HEK293 (cell line): ENCODE results near the gene RINT1.
"Not testable (repeated sequence)": the region's sequence is repeated elsewhere in the genome, so short reads cannot be mapped to it uniquely, and the experiment has no call there.

Experiments used
- CTCF ChIA-PET: fragments of 350-600 bp; formaldehyde crosslinking; extraction: SDS; loops from one replicate; lab custom pipeline; 2021; ENCODE audit warnings: antibody characterized with exemption; lab: Yijun Ruan, JAX
- POLR2A ChIA-PET: fragments of 300-600 bp; formaldehyde crosslinking; extraction: SDS; loops from one replicate; lab custom pipeline; 2020; ENCODE audit warnings: antibody characterized with exemption, inconsistent platforms; lab: Yijun Ruan, JAX
- H3K27ac ChIP-seq: fragments of 200-500 bp; sonication (Bioruptor generic); 2 replicates; pipeline ENCODE4 v1.5.1; 2014; ENCODE audit warnings: low read depth, low read length, control low read depth, inconsistent platforms; ENCODE audit errors: extremely low read depth
- H3K36me3 ChIP-seq, 2 experiments: fragments of 200-500 bp in 1 of 2; sonication (Bioruptor generic) in 1 of 2; 1 replicate in 1 of 2; 2 replicates in 1 of 2; pipeline ENCODE4 v1.5.1; 2014 to 2017; ENCODE audit warnings: inconsistent platforms in 2 of 2, low read length in 2 of 2; ENCODE audit not compliant: control insufficient read depth in 2 of 2, insufficient read depth in 1 of 2
- H3K4me1 ChIP-seq: fragments of 200-500 bp; sonication (Bioruptor generic); 2 replicates; pipeline ENCODE4 v1.5.1; 2014; ENCODE audit warnings: mild to moderate bottlenecking, low read length, inconsistent platforms; ENCODE audit not compliant: control insufficient read depth, insufficient read depth
- H3K4me3 ChIP-seq: 2 replicates; pipeline ENCODE4 v1.5.1; 2011; ENCODE audit warnings: low read depth, mild to moderate bottlenecking, control low read depth, low read length, moderate library complexity
- H3K9me3 ChIP-seq: fragments of 200-500 bp; sonication (Bioruptor generic); 2 replicates; pipeline ENCODE4 v1.5.1; 2014; ENCODE audit warnings: low read depth, low read length, inconsistent platforms; ENCODE audit not compliant: control insufficient read depth, insufficient read depth
- GLI2 ChIP-seq: fragments of 450-650 bp; formaldehyde crosslinking; IDR thresholded peaks from 2 replicates; pipeline ENCODE4; 2017; ENCODE audit warnings: missing biosample characterization, missing genetic modification characterization, low read depth, borderline replicate concordance
- ZBTB8A ChIP-seq: fragments of 450-650 bp; formaldehyde crosslinking; IDR thresholded peaks from 2 replicates; pipeline ENCODE4 v1.5.1; 2016; ENCODE audit warnings: missing biosample characterization, missing genetic modification characterization
- ZNF138 ChIP-seq: fragments of 450-650 bp; formaldehyde crosslinking; IDR thresholded peaks from 2 replicates; pipeline ENCODE4 v1.5.1; 2016; ENCODE audit warnings: missing biosample characterization, missing genetic modification characterization, borderline replicate concordance
- ZNF140 ChIP-seq: fragments of 450-650 bp; formaldehyde crosslinking; IDR thresholded peaks from 2 replicates; pipeline ENCODE4 v1.5.1; 2016; ENCODE audit warnings: missing biosample characterization, missing genetic modification characterization
- ZNF19 ChIP-seq: fragments of 450-650 bp; formaldehyde crosslinking; IDR thresholded peaks from 2 replicates; pipeline ENCODE4; 2016; ENCODE audit warnings: missing biosample characterization, missing genetic modification characterization, low read depth
- ZNF202 ChIP-seq: fragments of 450-650 bp; formaldehyde crosslinking; IDR thresholded peaks from 2 replicates; pipeline ENCODE4 v1.5.1; 2016; ENCODE audit warnings: missing biosample characterization, missing genetic modification characterization, borderline replicate concordance
- ZNF266 ChIP-seq: fragments of 450-650 bp; formaldehyde crosslinking; IDR thresholded peaks from 2 replicates; pipeline ENCODE4 v1.5.1; 2016; ENCODE audit warnings: missing biosample characterization, missing genetic modification characterization, low read depth
- ZNF292 ChIP-seq: fragments of 450-650 bp; formaldehyde crosslinking; IDR thresholded peaks from 2 replicates; pipeline ENCODE4 v1.5.1; 2016; ENCODE audit warnings: low read depth, missing biosample characterization, missing genetic modification characterization, borderline replicate concordance
- ZNF341 ChIP-seq: fragments of 450-650 bp; formaldehyde crosslinking; IDR thresholded peaks from 2 replicates; pipeline ENCODE4; 2016; ENCODE audit warnings: low read depth, missing biosample characterization, missing genetic modification characterization
- ZNF354C ChIP-seq: fragments of 450-650 bp; formaldehyde crosslinking; IDR thresholded peaks from 2 replicates; pipeline ENCODE4 v1.5.1; 2016; ENCODE audit warnings: missing biosample characterization, missing genetic modification characterization, low read depth, borderline replicate concordance
- ZNF394 ChIP-seq: fragments of 450-650 bp; formaldehyde crosslinking; IDR thresholded peaks from 2 replicates; pipeline ENCODE4 v1.5.1; 2016; ENCODE audit warnings: missing biosample characterization, missing genetic modification characterization, mild to moderate bottlenecking, moderate library complexity, borderline replicate concordance
- ZNF404 ChIP-seq: fragments of 450-650 bp; formaldehyde crosslinking; IDR thresholded peaks from 2 replicates; pipeline ENCODE4 v1.5.1; 2017; ENCODE audit warnings: missing biosample characterization, missing genetic modification characterization
- ZNF426 ChIP-seq: fragments of 450-650 bp; formaldehyde crosslinking; IDR thresholded peaks from 2 replicates; pipeline ENCODE4 v1.5.1; 2017; ENCODE audit warnings: missing biosample characterization, missing genetic modification characterization, mild to moderate bottlenecking, inconsistent platforms, moderate library complexity
- ZNF510 ChIP-seq: fragments of 450-650 bp; formaldehyde crosslinking; IDR thresholded peaks from 2 replicates; pipeline ENCODE4 v1.5.1; 2018; ENCODE audit warnings: mild to moderate bottlenecking, missing genetic modification characterization, missing biosample characterization; ENCODE audit not compliant: insufficient replicate concordance
- ZNF555 ChIP-seq: fragments of 450-650 bp; formaldehyde crosslinking; conservative IDR thresholded peaks from 2 replicates; pipeline ENCODE4 v1.5.1; 2017; ENCODE audit warnings: missing biosample characterization, mild to moderate bottlenecking, missing genetic modification characterization, inconsistent platforms
- ZNF560 ChIP-seq: fragments of 450-650 bp; formaldehyde crosslinking; IDR thresholded peaks from 2 replicates; pipeline ENCODE4 v1.5.1; 2017; ENCODE audit warnings: missing biosample characterization, missing genetic modification characterization, borderline replicate concordance
- ZNF623 ChIP-seq: fragments of 450-650 bp; formaldehyde crosslinking; IDR thresholded peaks from 2 replicates; pipeline ENCODE4 v1.5.1; 2016; ENCODE audit warnings: missing biosample characterization, missing genetic modification characterization
- ZNF629 ChIP-seq: fragments of 450-650 bp; formaldehyde crosslinking; IDR thresholded peaks from 2 replicates; pipeline ENCODE4 v1.5.1; 2017; ENCODE audit warnings: missing biosample characterization, missing genetic modification characterization
- ZNF654 ChIP-seq: fragments of 450-650 bp; formaldehyde crosslinking; IDR thresholded peaks from 2 replicates; pipeline ENCODE4 v1.5.1; 2016; ENCODE audit warnings: low read depth, missing biosample characterization, missing genetic modification characterization
- ZNF664 ChIP-seq: fragments of 450-650 bp; formaldehyde crosslinking; IDR thresholded peaks from 2 replicates; pipeline ENCODE4 v1.5.1; 2016; ENCODE audit warnings: missing biosample characterization, missing genetic modification characterization
- ZXDB ChIP-seq: fragments of 450-650 bp; formaldehyde crosslinking; IDR thresholded peaks from 2 replicates; pipeline ENCODE4 v1.5.1; 2016; ENCODE audit warnings: missing biosample characterization, missing genetic modification characterization
- TF ChIP-seq, protein P1 (sequence below): fragments of 450-650 bp; formaldehyde crosslinking; conservative IDR thresholded peaks from 2 replicates; pipeline ENCODE4 v1.5.1; 2016; ENCODE audit warnings: low read depth, missing biosample characterization, missing genetic modification characterization
- TF ChIP-seq, protein P2 (sequence below): fragments of 450-650 bp; formaldehyde crosslinking; IDR thresholded peaks from 2 replicates; pipeline ENCODE4 v1.5.1; 2016; ENCODE audit warnings: missing biosample characterization, missing genetic modification characterization
- TF ChIP-seq, protein P3 (sequence below): fragments of 450-650 bp; formaldehyde crosslinking; IDR thresholded peaks from 2 replicates; pipeline ENCODE4 v1.5.1; 2016; ENCODE audit warnings: missing biosample characterization, missing genetic modification characterization
- TF ChIP-seq, protein P4 (sequence below): fragments of 450-650 bp; formaldehyde crosslinking; IDR thresholded peaks from 2 replicates; pipeline ENCODE4 v1.5.1; 2016; ENCODE audit warnings: missing biosample characterization, missing genetic modification characterization

Gene RINT1

DNA sequence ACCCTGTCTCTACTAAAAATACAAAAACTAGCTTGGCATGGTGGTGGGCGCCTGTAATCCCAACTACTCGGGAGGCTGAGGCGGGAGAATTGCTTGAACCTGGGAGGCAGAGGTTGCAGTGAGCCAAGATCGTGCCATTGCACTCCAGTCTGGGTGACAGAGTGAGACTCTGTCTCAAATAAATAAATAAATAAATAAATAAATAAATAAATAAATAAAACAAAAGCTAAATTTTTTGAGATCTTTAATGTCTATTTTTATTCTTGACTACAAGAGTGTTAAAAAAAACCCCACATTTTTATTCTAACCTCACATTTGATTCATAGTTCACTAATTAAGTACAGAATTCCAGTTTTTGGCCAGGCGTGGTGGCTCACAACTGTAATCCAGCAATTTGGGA lies 4.3 kb upstream of the RINT1 start:
- H3K36me3 ChIP-seq, H3K4me1 ChIP-seq, H3K9me3 ChIP-seq, H3K27ac ChIP-seq, CTCF ChIA-PET, POLR2A ChIA-PET, H3K4me3 ChIP-seq: not testable (repeated sequence)
- TF ChIP-seq, protein P1, sequence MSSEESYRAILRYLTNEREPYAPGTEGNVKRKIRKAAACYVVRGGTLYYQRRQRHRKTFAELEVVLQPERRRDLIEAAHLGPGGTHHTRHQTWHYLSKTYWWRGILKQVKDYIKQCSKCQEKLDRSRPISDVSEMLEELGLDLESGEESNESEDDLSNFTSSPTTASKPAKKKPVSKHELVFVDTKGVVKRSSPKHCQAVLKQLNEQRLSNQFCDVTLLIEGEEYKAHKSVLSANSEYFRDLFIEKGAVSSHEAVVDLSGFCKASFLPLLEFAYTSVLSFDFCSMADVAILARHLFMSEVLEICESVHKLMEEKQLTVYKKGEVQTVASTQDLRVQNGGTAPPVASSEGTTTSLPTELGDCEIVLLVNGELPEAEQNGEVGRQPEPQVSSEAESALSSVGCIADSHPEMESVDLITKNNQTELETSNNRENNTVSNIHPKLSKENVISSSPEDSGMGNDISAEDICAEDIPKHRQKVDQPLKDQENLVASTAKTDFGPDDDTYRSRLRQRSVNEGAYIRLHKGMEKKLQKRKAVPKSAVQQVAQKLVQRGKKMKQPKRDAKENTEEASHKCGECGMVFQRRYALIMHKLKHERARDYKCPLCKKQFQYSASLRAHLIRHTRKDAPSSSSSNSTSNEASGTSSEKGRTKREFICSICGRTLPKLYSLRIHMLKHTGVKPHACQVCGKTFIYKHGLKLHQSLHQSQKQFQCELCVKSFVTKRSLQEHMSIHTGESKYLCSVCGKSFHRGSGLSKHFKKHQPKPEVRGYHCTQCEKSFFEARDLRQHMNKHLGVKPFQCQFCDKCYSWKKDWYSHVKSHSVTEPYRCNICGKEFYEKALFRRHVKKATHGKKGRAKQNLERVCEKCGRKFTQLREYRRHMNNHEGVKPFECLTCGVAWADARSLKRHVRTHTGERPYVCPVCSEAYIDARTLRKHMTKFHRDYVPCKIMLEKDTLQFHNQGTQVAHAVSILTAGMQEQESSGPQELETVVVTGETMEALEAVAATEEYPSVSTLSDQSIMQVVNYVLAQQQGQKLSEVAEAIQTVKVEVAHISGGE, result peak; percentile 74
- TF ChIP-seq ZNF404 (tag by site-specific recombination) (peak; percentile 52; the same call in 1 of the 2 replicates), ZNF426 (tag by site-specific recombination) (peak; percentile 91), ZNF629 (peak; percentile 46), ZNF555 (peak; percentile 80), ZNF138 (tag by site-specific recombination) (0 out of 2 replicates have a peak, but pooled peaks have one; percentile 12), ZNF140 (0 out of 2 replicates have a peak, but pooled peaks have one; percentile 56), GLI2 (tag by site-specific recombination) (peak; percentile 21; the same call in 1 of the 2 replicates), ZNF623 (tag by site-specific recombination) (peak; percentile 72), ZNF19 (tag by site-specific recombination) (0 out of 2 replicates have a peak, but pooled peaks have one; percentile 14), ZNF266 (peak; percentile 75), ZNF292 (0 out of 2 replicates have a peak, but pooled peaks have one; percentile 71), ZBTB8A (tag by site-specific recombination) (peak; percentile 71), ZNF354C (tag by site-specific recombination) (0 out of 2 replicates have a peak, but pooled peaks have one; percentile 50), ZNF394 (tag by site-specific recombination) (peak; percentile 93), ZNF510 (tag by site-specific recombination) (peak; percentile 69), ZNF664 (tag by site-specific recombination) (peak; percentile 59), ZNF341 (tag by site-specific recombination) (peak; percentile 23; the same call in 1 of the 2 replicates), ZNF202 (0 out of 2 replicates have a peak, but pooled peaks have one; percentile 67), ZNF560 (tag by site-specific recombination) (peak; percentile 74; the same call in 1 of the 2 replicates), ZXDB (0 out of 2 replicates have a peak, but pooled peaks have one; percentile 54), ZNF654 (tag by site-specific recombination) (peak; percentile 41)
- TF ChIP-seq, protein P2, sequence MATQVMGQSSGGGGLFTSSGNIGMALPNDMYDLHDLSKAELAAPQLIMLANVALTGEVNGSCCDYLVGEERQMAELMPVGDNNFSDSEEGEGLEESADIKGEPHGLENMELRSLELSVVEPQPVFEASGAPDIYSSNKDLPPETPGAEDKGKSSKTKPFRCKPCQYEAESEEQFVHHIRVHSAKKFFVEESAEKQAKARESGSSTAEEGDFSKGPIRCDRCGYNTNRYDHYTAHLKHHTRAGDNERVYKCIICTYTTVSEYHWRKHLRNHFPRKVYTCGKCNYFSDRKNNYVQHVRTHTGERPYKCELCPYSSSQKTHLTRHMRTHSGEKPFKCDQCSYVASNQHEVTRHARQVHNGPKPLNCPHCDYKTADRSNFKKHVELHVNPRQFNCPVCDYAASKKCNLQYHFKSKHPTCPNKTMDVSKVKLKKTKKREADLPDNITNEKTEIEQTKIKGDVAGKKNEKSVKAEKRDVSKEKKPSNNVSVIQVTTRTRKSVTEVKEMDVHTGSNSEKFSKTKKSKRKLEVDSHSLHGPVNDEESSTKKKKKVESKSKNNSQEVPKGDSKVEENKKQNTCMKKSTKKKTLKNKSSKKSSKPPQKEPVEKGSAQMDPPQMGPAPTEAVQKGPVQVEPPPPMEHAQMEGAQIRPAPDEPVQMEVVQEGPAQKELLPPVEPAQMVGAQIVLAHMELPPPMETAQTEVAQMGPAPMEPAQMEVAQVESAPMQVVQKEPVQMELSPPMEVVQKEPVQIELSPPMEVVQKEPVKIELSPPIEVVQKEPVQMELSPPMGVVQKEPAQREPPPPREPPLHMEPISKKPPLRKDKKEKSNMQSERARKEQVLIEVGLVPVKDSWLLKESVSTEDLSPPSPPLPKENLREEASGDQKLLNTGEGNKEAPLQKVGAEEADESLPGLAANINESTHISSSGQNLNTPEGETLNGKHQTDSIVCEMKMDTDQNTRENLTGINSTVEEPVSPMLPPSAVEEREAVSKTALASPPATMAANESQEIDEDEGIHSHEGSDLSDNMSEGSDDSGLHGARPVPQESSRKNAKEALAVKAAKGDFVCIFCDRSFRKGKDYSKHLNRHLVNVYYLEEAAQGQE (tag by site-specific recombination), result peak; percentile 60
- TF ChIP-seq, protein P3, sequence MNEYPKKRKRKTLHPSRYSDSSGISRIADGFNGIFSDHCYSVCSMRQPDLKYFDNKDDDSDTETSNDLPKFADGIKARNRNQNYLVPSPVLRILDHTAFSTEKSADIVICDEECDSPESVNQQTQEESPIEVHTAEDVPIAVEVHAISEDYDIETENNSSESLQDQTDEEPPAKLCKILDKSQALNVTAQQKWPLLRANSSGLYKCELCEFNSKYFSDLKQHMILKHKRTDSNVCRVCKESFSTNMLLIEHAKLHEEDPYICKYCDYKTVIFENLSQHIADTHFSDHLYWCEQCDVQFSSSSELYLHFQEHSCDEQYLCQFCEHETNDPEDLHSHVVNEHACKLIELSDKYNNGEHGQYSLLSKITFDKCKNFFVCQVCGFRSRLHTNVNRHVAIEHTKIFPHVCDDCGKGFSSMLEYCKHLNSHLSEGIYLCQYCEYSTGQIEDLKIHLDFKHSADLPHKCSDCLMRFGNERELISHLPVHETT (tag by site-specific recombination), result 0 out of 2 replicates have a peak, but pooled peaks have one; percentile 33
- TF ChIP-seq, protein P4, sequence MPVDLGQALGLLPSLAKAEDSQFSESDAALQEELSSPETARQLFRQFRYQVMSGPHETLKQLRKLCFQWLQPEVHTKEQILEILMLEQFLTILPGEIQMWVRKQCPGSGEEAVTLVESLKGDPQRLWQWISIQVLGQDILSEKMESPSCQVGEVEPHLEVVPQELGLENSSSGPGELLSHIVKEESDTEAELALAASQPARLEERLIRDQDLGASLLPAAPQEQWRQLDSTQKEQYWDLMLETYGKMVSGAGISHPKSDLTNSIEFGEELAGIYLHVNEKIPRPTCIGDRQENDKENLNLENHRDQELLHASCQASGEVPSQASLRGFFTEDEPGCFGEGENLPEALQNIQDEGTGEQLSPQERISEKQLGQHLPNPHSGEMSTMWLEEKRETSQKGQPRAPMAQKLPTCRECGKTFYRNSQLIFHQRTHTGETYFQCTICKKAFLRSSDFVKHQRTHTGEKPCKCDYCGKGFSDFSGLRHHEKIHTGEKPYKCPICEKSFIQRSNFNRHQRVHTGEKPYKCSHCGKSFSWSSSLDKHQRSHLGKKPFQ (tag by site-specific recombination), result 0 out of 2 replicates have a peak, but pooled peaks have one; percentile 23
